K562 (cell line): ENCODE measurements around the gene FBXO46. TPM values are rescaled to one million over a fixed set of nuclear protein-coding genes. Genes with fewer than 3 reads are reported as not detected.

Experiments used
- DACH1 ChIP-seq: fragments of 450-650 bp; IDR thresholded peaks from 2 replicates; pipeline ENCODE4 v1.6.1; 2018; ENCODE audit not compliant: partially characterized antibody
- GABPA ChIP-seq: fragments of 200-800 bp; sonication (Bioruptor generic); conservative IDR thresholded peaks from 2 replicates; pipeline ENCODE4 v1.6.1; 2016; ENCODE audit warnings: low read depth, missing genetic modification characterization, missing compliant biosample characterization
- LCOR ChIP-seq: sonication (generic); formaldehyde crosslinking; IDR thresholded peaks from 2 replicates; pipeline ENCODE4 v1.8.0; 2022; ENCODE audit warnings: mild to moderate bottlenecking, missing genetic modification reagents
- POU5F1 ChIP-seq: fragments of 150-350 bp; IDR thresholded peaks from 2 replicates; pipeline ENCODE4 v1.6.1; 2014; ENCODE audit warnings: borderline replicate concordance, low read length, low read depth, mild to moderate bottlenecking; ENCODE audit not compliant: partially characterized antibody
- TGIF2 ChIP-seq: sonication (generic); formaldehyde crosslinking; IDR thresholded peaks from 2 replicates; pipeline ENCODE4 v1.8.1; 2022; ENCODE audit warnings: mild to moderate bottlenecking, missing genetic modification reagents, moderate library complexity
- ZSCAN32 ChIP-seq: fragments of 450-650 bp; formaldehyde crosslinking; IDR thresholded peaks from 2 replicates; pipeline ENCODE4 v1.4.0; 2020; ENCODE audit warnings: mild to moderate bottlenecking, moderate library complexity
- polyA plus RNA-seq, 8 experiments: library from polyadenylated mRNA; depleted of rRNA in 4 of 8; stranded (reverse) in 5 of 8; unstranded in 3 of 8; fragments of >200 nt; fragmentation: Nextera tagmentation in 2 of 8; fragmentation: Illumina TruSeq in 1 of 8; extraction: Ambion mirVana in 2 of 8; extraction: Trizol in 1 of 8; gene quantifications; 2 replicates each; pipeline versions ENCODE4 v1.2.1 to v1.2.3, GENCODE V29; 2011 to 2014; ENCODE audit warnings: inconsistent platforms in 1 of 8, missing spikeins in 1 of 8
- total RNA-seq, 7 experiments: library from RNA; depleted of rRNA in 6 of 7; stranded (reverse); fragments of >200 nt in 6 of 7; fragmentation: Illumina TruSeq in 2 of 7; extraction: Trizol in 2 of 7; gene quantifications; 2 replicates each; pipeline versions ENCODE4 v1.2.1 to v1.2.3, GENCODE V29; 2011 to 2021; ENCODE audit warnings: low replicate concordance in 1 of 7
- TF ChIP-seq, protein P1 (sequence below): sonication (generic); formaldehyde crosslinking; IDR thresholded peaks from 2 replicates; pipeline ENCODE4 v1.8.0; 2023; ENCODE audit warnings: mild to moderate bottlenecking, missing genetic modification reagents
- TF ChIP-seq, protein P2 (sequence below), 2 experiments: fragments of 450-650 bp; IDR thresholded peaks; 2 replicates each; pipeline ENCODE4 v1.6.1; 2018; ENCODE audit warnings: mild to moderate bottlenecking in 2 of 2, low read depth in 1 of 2; ENCODE audit not compliant: partially characterized antibody in 2 of 2
- TF ChIP-seq, protein P3 (sequence below), 2 experiments: fragments of 450-650 bp; formaldehyde crosslinking in 1 of 2; IDR thresholded peaks; 2 replicates each; pipeline versions ENCODE4 v1.4.0 to v1.6.1; 2014 to 2020; ENCODE audit warnings: mild to moderate bottlenecking in 2 of 2, borderline replicate concordance in 1 of 2, low read depth in 1 of 2

FBXO46 gene
- total and polyA plus RNA-seq, 9 of the 15 experiments (the other 6 are each of a cell fraction or from before 2014, with no cell fraction given): 1.5 to 36.1 (median 7.3) TPM

DNA sequence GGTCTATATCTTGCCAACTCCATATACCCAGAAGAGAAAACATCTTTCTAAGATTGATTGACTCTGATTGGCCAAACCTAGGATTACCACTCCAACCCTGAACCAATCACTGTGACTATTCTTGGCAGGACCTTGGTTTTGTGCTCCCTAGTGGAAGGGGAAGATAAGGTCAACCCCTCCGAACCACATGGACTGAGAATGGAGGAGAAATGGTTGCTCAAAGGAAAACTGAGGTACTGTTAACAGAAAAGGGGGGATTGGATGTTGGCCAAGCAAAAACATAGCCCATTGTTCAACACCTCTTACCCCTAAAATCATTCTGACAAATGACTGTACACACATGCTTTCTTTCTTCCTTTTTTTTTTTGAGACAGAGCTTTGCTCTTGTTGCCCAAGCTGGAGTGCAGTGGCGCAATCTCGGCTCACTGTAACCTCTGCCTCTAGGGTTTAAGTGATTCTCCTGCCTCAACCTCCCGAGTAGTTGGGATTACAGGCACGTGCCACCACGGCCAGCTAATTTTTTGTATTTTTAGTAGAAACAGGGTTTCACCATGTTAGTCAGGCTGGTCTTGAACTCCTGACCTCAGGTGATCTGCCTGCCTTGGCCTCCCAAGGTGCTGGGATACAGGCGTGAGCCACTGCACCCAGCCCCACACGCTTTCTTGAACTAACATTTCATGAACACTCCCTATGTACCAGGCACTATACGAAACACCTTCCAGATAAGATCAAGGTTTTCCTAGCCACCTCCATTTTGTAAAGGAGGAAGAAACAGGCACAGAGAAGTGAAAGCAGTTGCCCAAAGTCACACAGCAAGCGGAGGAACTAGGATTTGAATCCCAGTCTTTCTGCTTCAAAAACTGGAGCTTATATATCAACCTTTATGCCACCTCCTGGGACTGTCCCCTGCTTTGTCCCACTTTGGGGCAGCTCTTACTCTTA is 9.1 kb upstream of the FBXO46 start (continued):
- TF ChIP-seq LCOR (CRISPR knock-in tag) (no peak), TGIF2 (CRISPR knock-in tag) (no peak), DACH1 (no peak), POU5F1 (no peak), ZSCAN32 (CRISPR knock-in tag) (no peak), GABPA (tag) (no peak)
- TF ChIP-seq, protein P1, sequence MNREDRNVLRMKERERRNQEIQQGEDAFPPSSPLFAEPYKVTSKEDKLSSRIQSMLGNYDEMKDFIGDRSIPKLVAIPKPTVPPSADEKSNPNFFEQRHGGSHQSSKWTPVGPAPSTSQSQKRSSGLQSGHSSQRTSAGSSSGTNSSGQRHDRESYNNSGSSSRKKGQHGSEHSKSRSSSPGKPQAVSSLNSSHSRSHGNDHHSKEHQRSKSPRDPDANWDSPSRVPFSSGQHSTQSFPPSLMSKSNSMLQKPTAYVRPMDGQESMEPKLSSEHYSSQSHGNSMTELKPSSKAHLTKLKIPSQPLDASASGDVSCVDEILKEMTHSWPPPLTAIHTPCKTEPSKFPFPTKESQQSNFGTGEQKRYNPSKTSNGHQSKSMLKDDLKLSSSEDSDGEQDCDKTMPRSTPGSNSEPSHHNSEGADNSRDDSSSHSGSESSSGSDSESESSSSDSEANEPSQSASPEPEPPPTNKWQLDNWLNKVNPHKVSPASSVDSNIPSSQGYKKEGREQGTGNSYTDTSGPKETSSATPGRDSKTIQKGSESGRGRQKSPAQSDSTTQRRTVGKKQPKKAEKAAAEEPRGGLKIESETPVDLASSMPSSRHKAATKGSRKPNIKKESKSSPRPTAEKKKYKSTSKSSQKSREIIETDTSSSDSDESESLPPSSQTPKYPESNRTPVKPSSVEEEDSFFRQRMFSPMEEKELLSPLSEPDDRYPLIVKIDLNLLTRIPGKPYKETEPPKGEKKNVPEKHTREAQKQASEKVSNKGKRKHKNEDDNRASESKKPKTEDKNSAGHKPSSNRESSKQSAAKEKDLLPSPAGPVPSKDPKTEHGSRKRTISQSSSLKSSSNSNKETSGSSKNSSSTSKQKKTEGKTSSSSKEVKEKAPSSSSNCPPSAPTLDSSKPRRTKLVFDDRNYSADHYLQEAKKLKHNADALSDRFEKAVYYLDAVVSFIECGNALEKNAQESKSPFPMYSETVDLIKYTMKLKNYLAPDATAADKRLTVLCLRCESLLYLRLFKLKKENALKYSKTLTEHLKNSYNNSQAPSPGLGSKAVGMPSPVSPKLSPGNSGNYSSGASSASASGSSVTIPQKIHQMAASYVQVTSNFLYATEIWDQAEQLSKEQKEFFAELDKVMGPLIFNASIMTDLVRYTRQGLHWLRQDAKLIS (CRISPR knock-in tag): no peak; the same call in 1 of the 2 replicates
- TF ChIP-seq, protein P2, sequence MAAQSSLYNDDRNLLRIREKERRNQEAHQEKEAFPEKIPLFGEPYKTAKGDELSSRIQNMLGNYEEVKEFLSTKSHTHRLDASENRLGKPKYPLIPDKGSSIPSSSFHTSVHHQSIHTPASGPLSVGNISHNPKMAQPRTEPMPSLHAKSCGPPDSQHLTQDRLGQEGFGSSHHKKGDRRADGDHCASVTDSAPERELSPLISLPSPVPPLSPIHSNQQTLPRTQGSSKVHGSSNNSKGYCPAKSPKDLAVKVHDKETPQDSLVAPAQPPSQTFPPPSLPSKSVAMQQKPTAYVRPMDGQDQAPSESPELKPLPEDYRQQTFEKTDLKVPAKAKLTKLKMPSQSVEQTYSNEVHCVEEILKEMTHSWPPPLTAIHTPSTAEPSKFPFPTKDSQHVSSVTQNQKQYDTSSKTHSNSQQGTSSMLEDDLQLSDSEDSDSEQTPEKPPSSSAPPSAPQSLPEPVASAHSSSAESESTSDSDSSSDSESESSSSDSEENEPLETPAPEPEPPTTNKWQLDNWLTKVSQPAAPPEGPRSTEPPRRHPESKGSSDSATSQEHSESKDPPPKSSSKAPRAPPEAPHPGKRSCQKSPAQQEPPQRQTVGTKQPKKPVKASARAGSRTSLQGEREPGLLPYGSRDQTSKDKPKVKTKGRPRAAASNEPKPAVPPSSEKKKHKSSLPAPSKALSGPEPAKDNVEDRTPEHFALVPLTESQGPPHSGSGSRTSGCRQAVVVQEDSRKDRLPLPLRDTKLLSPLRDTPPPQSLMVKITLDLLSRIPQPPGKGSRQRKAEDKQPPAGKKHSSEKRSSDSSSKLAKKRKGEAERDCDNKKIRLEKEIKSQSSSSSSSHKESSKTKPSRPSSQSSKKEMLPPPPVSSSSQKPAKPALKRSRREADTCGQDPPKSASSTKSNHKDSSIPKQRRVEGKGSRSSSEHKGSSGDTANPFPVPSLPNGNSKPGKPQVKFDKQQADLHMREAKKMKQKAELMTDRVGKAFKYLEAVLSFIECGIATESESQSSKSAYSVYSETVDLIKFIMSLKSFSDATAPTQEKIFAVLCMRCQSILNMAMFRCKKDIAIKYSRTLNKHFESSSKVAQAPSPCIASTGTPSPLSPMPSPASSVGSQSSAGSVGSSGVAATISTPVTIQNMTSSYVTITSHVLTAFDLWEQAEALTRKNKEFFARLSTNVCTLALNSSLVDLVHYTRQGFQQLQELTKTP (IDR thresholded peaks at IDR 0.05; ENCODE audit: low read depth in 1 of 2, partially characterized antibody in 2 of 2): no peak
- TF ChIP-seq, protein P3, sequence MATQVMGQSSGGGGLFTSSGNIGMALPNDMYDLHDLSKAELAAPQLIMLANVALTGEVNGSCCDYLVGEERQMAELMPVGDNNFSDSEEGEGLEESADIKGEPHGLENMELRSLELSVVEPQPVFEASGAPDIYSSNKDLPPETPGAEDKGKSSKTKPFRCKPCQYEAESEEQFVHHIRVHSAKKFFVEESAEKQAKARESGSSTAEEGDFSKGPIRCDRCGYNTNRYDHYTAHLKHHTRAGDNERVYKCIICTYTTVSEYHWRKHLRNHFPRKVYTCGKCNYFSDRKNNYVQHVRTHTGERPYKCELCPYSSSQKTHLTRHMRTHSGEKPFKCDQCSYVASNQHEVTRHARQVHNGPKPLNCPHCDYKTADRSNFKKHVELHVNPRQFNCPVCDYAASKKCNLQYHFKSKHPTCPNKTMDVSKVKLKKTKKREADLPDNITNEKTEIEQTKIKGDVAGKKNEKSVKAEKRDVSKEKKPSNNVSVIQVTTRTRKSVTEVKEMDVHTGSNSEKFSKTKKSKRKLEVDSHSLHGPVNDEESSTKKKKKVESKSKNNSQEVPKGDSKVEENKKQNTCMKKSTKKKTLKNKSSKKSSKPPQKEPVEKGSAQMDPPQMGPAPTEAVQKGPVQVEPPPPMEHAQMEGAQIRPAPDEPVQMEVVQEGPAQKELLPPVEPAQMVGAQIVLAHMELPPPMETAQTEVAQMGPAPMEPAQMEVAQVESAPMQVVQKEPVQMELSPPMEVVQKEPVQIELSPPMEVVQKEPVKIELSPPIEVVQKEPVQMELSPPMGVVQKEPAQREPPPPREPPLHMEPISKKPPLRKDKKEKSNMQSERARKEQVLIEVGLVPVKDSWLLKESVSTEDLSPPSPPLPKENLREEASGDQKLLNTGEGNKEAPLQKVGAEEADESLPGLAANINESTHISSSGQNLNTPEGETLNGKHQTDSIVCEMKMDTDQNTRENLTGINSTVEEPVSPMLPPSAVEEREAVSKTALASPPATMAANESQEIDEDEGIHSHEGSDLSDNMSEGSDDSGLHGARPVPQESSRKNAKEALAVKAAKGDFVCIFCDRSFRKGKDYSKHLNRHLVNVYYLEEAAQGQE (IDR thresholded peaks at IDR 0.05; ENCODE audit: borderline replicate concordance): no peak
- TF ChIP-seq, protein P3 (CRISPR knock-in tag; IDR thresholded peaks at IDR 0.05; ENCODE audit: low read depth): no peak
